Smooth muscle cell (in vitro differentiated cells): ENCODE measurements around the gene SLC2A11. TPM values are rescaled to one million over a fixed set of nuclear protein-coding genes. Genes with fewer than 3 reads are reported as not detected.

ENCODE experiments used
- DNase-seq: peaks from one replicate; lab custom pipeline; 2025; ENCODE audit not compliant: unreplicated experiment; lab: John Stamatoyannopoulos, UW
- H2AFZ ChIP-seq: fragments of 200-600 bp; sonication (generic); 2 replicates; pipeline ENCODE4 v1.6.0; 2016; ENCODE audit warnings: antibody characterized with exemption, low read depth, mild to moderate bottlenecking
- H3F3A ChIP-seq: fragments of 200-600 bp; sonication (generic); 2 replicates; pipeline ENCODE4 v1.6.0; 2017; ENCODE audit warnings: antibody characterized with exemption, low read depth
- H3K27ac ChIP-seq: fragments of 200-600 bp; sonication (generic); 2 replicates; pipeline ENCODE4 v1.5.1; 2016; ENCODE audit warnings: low read depth, mild to moderate bottlenecking
- H3K27me3 ChIP-seq: fragments of 200-600 bp; sonication (generic); 2 replicates; pipeline ENCODE4 v1.6.1; 2016; ENCODE audit warnings: low read depth, mild to moderate bottlenecking
- H3K36me3 ChIP-seq: fragments of 200-600 bp; sonication (generic); 2 replicates; pipeline ENCODE4 v1.5.1; 2016; ENCODE audit warnings: low read depth
- H3K4me1 ChIP-seq: fragments of 200-600 bp; sonication (generic); 2 replicates; pipeline ENCODE4 v1.5.1; 2016; ENCODE audit warnings: low read depth
- H3K4me2 ChIP-seq: fragments of 200-600 bp; sonication (generic); 2 replicates; pipeline ENCODE4 v1.6.0; 2016; ENCODE audit warnings: mild to moderate bottlenecking
- H3K4me3 ChIP-seq: fragments of 200-600 bp; sonication (generic); 2 replicates; pipeline ENCODE4 v1.5.1; 2016; ENCODE audit warnings: mild to moderate bottlenecking
- H3K79me2 ChIP-seq: fragments of 200-600 bp; sonication (generic); 2 replicates; pipeline ENCODE4 v1.6.0; 2016; ENCODE audit warnings: low read depth, mild to moderate bottlenecking
- H3K9ac ChIP-seq: fragments of 200-600 bp; sonication (generic); 2 replicates; pipeline ENCODE4 v1.6.0; 2016; ENCODE audit warnings: low read depth
- H3K9me3 ChIP-seq: fragments of 200-600 bp; sonication (generic); replicated peaks from 2 replicates; pipeline ENCODE4 v1.5.1; 2016; ENCODE audit warnings: low read depth
- H4K20me1 ChIP-seq: fragments of 200-600 bp; sonication (generic); 2 replicates; pipeline ENCODE4 v1.6.0; 2016; ENCODE audit warnings: low read depth
- WGBS: methylation state at CpG from one replicate; pipeline ENCODE4 v1.1.7; 2016; ENCODE audit warnings: low lambda C conversion rate; 5-methylcytosine and 5-hydroxymethylcytosine counted together
- polyA plus RNA-seq: library from polyadenylated mRNA; unstranded; fragments of >200 nt; fragmentation: Nextera tagmentation; extraction: Ambion mirVana; gene quantifications from 2 replicates; pipeline ENCODE4 v1.2.1, GENCODE V29; 2016
- total RNA-seq: library from RNA; depleted of rRNA; stranded (reverse); fragments of >200 nt; gene quantifications from 2 replicates; pipeline ENCODE4 v1.2.3, GENCODE V29; 2014
- TF ChIP-seq, protein P1 (sequence below): fragments of 200-600 bp; sonication (generic); IDR thresholded peaks from 2 replicates; pipeline ENCODE4 v1.5.1; 2017; ENCODE audit warnings: borderline replicate concordance, mild to moderate bottlenecking, antibody characterized with exemption; ENCODE audit not compliant: insufficient read depth, poor library complexity, severe bottlenecking

Gene SLC2A11
- total and polyA plus RNA-seq, 2 experiments from 2014 or later: 3.5 to 9.5 TPM

DNA sequence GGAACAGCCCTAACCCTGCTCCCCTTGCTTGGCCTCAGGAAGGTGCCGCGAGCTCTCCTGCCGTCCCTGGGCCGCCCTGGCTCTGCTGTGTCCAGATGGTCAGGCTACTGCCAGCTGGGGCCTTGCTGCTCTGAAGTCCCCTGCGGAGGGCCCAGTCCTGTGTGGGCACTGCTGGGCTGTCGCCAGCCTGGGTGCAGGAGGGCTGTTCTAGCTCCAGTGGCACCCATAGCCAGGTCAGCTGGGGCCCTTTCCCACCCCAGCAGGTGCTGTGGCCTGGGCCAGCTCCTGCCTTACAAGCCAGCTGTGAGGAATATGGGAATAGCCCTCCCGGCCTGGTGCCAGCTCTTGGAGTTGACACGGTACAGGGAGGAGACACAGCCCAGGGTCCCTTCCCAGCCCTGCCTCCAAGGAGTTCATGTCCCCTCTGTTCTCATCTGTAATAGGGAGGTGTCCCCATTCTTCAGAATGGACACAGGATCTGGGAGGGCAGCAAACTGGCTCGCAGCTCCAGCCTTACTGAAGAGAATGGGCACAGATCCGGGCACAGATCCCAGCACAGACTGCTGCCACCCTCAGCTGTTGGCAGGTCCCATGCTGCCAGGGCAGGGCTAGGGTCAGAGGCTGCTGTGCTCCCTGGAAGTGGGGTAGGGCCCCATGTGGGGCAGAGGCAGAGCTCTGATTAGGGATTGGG is 22.7 kb upstream of the SLC2A11 start:
- no peak overlapping the region for H3K9ac ChIP-seq

DNA sequence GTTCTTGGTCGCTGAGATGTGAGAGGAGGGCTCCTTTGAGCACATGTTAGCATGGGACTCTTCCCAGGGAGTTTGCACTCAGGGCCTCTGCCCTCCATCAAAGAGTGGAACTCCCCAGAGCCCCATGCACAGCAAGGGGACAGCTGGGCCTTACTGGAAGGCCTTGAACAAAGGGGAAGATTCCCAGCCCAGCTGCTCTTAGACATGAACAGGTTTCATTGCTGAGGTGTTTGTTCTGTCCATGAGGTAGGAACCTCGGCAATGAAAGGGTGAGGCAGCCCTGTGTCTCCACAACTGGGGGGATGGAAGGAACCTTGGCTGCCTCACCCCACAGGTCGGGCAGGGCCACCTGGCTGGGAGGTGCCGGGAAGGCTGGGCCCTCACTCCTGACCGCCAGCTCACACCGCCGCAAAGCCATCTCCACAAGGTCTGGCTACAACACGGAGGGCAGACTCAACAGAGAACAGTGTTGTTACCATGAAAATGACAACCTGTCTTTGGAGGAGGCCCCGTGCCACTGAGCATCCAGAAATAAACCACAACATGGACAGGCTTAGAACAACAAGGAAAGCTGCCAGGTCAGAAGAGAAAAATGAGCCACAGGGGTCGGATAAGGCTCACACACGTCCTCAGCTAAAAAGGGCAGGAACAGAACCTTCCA is 22.1 kb upstream of the SLC2A11 start:
- no peaks in the 10 kb centered on the region for H3K27me3 ChIP-seq
- TF ChIP-seq, protein P1, sequence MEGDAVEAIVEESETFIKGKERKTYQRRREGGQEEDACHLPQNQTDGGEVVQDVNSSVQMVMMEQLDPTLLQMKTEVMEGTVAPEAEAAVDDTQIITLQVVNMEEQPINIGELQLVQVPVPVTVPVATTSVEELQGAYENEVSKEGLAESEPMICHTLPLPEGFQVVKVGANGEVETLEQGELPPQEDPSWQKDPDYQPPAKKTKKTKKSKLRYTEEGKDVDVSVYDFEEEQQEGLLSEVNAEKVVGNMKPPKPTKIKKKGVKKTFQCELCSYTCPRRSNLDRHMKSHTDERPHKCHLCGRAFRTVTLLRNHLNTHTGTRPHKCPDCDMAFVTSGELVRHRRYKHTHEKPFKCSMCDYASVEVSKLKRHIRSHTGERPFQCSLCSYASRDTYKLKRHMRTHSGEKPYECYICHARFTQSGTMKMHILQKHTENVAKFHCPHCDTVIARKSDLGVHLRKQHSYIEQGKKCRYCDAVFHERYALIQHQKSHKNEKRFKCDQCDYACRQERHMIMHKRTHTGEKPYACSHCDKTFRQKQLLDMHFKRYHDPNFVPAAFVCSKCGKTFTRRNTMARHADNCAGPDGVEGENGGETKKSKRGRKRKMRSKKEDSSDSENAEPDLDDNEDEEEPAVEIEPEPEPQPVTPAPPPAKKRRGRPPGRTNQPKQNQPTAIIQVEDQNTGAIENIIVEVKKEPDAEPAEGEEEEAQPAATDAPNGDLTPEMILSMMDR: no peak
- H3K79me2 ChIP-seq: peaks cover 13% of the 10 kb centered on the region
- peaks cover 9% of the 10 kb centered on the region for H3K4me1 ChIP-seq
- H3F3A ChIP-seq: peaks cover 13% of the 10 kb centered on the region
- DNase-seq: no peak
- no peak overlapping the region for H3K4me3 ChIP-seq
- H3K36me3 ChIP-seq: no peaks in the 10 kb centered on the region
- peaks cover 42% of the 10 kb centered on the region for H4K20me1 ChIP-seq
- H2AFZ ChIP-seq: no peak overlapping the region
- no peak overlapping the region for H3K9ac ChIP-seq
- no peak overlapping the region for H3K4me2 ChIP-seq
- H3K9me3 ChIP-seq: no peaks in the 10 kb centered on the region
- H3K27ac ChIP-seq: no peak overlapping the region
- WGBS: 77% methylated on average over 11 of the region's 11 CpGs

More for the DNA sequence above, 22.7 kb upstream of the SLC2A11 start:
- TF ChIP-seq, protein P1: no peak
- no peak overlapping the region for H2AFZ ChIP-seq
- no peak for DNase-seq
- H3K4me1 ChIP-seq: peaks cover 9% of the 10 kb centered on the region
- peaks cover 18% of the 10 kb centered on the region for H3F3A ChIP-seq
- no peaks in the 10 kb centered on the region for H3K27me3 ChIP-seq
- H3K36me3 ChIP-seq: no peaks in the 10 kb centered on the region
- no peaks in the 10 kb centered on the region for H3K9me3 ChIP-seq
- H4K20me1 ChIP-seq: peaks cover 45% of the 10 kb centered on the region
- peaks cover 14% of the 10 kb centered on the region for H3K79me2 ChIP-seq
- WGBS: 98% methylated on average over 10 of the region's 10 CpGs
- no peak overlapping the region for H3K4me3 ChIP-seq
- no peak overlapping the region for H3K27ac ChIP-seq
- no peak overlapping the region for H3K4me2 ChIP-seq

DNA sequence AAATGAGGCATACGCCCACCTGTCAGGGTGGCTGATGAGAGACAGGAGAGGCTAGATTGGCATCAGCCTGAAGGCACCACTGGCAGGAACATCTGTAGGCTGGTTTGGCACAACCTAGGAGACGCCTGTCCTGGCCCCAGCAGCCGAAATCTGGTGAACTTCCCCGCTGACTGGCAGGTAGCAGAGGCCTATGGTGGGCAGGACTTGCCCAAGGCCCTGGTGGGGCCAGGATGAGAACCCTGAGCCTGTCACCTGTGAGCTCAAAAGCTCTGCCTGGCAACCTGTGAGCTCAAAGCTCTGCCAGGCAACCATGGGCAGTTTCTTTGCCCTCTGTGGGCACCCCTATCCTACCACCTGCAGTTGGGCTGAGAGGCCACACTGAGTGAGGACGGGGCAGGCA is 21.4 kb upstream of the SLC2A11 start:
- no peak overlapping the region for H3K4me3 ChIP-seq
- H3K4me1 ChIP-seq: peaks cover 9% of the 10 kb centered on the region
- H3K27me3 ChIP-seq: no peaks in the 10 kb centered on the region
- peaks cover 36% of the 10 kb centered on the region for H4K20me1 ChIP-seq
- no peak overlapping the region for H3K9ac ChIP-seq
- no peak for DNase-seq
- H3K4me2 ChIP-seq: no peak overlapping the region
- H2AFZ ChIP-seq: no peak overlapping the region
- TF ChIP-seq, protein P1: no peak
- peaks cover 13% of the 10 kb centered on the region for H3F3A ChIP-seq
- H3K9me3 ChIP-seq: no peaks in the 10 kb centered on the region
- 93% methylated on average over 4 of the region's 5 CpGs for WGBS
- no peaks in the 10 kb centered on the region for H3K36me3 ChIP-seq
- H3K79me2 ChIP-seq: peaks cover 6% of the 10 kb centered on the region
- H3K27ac ChIP-seq: no peak overlapping the region
